Activated CD8-positive, alpha-beta memory T cell treated with anti-CD3 and anti-CD28 coated beads, Interleukin-2, amount 50 U/mL, for 24 hours (primary cell): ENCODE data around the gene MARF1.
"Not testable (repeated sequence)": the region's sequence is repeated elsewhere in the genome, so short reads cannot be mapped to it uniquely, and the experiment has no call there.

Experiments used
- DNase-seq: peaks from one replicate; pipeline ENCODE4 v3.0.0-alpha.2; 2020; ENCODE audit errors: extremely low read depth

Gene MARF1

GRCh38 chr16:15620611-15621195, 22.3 kb downstream of the MARF1 start:
- DNase-seq = no peak

GRCh38 chr16:15618392-15618791, 24.6 kb downstream of the MARF1 start:
- DNase-seq = no peak

- no peak for DNase-seq
Measured at GRCh38 chr16:15617901-15618300, 25.1 kb downstream of the MARF1 start.

DNA sequence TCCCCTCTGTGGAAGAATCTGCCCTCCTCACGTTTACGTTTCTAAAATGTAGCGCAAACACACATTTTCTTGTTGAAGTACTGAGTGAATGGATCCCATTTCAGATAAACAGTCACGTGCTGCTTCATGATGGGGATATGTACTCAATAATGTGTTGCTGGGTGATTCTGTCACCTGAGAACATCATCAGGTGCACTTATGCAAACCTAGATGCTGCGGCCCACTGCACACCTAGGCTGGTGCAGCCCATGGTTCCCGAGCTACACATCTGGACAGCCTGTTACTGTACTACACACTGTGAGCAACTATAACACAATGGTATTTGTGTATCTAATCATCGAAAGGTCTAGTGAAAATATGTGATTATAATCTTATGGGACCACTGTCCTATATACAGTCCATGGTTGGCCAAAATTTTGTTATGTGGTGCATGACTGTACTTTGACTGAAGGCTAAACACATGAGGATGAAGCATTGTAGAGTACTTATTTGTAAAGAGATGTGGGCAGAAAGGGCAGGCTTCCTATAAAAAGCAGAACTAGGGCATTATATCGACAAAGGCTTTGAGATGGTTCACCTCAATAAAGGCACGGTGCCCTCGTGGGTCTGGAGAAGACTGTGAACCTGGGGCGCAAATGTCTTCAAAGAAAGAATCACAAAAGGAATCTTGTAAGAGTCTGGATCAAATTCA, 26.3 kb downstream of the MARF1 start:
- DNase-seq = no peak

DNA sequence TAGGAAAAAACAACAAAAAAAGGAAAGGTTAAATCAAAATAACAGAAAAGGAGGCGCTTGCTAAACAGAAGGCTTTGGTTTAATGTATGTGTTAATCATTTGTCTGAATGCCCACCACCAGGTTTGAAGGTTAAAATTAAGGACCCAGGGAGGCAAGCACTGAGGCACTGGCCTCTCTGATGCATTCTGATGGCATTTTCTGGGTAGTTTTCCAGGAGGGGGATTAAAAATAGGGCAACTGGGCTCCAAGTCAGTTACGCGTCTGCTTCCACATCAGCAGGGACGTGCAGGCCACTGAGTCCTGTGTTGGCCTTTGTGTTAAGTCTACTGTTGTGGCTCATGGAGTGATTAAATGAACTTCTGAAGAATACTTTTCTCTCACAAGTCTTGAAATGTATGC, 26.9 kb downstream of the MARF1 start:
- no peak for DNase-seq

DNA sequence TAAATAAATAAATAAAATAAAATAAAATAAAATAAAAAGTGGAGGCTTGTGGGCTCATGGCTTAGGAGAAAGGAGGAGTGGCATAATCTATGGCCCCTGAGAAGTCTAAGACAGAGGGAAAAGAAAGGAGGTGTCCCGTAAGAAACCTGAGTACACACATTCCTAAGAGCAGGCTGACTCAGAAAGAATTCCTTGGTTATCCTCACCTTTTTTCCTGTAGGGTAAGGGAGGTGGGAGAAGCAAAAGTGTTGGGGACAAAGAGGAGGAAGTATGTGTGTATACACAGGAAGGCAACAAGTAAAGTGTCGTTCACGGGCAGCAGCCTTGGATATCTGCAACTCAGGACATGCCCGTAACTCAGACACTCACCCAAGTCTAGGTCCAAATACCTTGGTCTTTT, 29.3 kb downstream of the MARF1 start:
- DNase-seq = no peak

DNA sequence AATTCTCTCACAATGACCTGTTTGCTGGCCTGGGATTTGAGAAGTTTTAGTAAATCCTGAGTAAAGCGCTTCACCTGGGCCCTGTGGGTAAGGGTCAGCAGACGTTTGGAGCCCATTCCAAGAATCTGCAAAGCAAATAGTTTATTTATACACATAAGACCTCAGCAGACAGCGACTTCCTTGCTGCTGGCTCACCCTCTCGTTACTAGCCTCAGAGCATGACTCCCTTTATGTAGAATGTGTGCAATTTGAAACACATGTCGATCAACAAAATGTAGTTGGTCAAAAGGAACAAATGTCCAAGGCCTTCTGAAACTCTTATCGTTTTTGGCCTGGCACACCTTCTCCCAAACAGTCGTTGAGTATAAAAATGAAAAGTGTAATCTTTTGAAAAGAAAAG, 31.3 kb downstream of the MARF1 start:
- DNase-seq = no peak

DNA sequence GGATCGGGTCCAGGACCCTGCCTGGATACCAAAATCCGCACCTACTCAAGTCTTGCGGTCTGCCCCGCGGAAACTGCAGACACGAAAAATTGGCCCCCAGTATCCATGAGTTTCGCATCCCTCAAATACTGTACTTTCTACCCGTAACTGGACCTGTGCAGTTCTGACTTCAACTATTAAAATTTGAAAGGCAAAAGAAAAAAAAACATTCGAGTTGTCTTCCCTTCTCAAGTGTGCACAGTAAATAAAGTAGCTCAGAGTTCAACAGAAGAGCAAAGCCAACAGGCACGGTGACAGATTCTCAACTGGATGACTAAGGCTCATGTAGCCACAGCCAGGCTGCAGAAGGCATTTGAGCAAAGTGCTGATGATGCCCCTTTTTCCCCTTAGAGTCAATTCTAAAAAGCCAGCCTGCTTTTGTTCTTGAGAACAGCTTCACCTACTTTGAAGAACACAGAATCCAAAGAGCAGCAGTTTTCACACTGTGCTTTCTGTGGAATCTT, 32.5 kb downstream of the MARF1 start:
- no peak for DNase-seq

DNA sequence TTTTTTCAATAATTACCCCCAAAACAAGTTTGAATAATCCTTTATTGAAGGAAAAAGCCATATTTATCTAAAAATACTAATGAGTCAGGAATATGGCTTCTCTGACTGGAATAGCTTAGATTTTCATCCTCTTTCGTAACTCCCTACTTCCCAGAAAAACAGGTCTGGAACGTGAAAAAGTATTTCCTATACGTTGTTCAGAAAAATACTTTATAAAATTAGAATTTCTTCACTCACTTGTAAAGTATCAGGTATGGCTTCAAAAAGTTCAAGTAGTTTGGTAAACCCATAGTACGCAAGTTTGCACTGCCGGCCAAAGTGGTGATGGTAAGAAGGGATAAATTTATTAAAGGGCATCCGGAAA, 33.7 kb downstream of the MARF1 start:
- no peak for DNase-seq

- DNase-seq = no peak
Measured at GRCh38 chr16:15608398-15609285, 34.3 kb downstream of the MARF1 start.

- no peak for DNase-seq
Measured at GRCh38 chr16:15607700-15608396, 35.1 kb downstream of the MARF1 start.

DNA sequence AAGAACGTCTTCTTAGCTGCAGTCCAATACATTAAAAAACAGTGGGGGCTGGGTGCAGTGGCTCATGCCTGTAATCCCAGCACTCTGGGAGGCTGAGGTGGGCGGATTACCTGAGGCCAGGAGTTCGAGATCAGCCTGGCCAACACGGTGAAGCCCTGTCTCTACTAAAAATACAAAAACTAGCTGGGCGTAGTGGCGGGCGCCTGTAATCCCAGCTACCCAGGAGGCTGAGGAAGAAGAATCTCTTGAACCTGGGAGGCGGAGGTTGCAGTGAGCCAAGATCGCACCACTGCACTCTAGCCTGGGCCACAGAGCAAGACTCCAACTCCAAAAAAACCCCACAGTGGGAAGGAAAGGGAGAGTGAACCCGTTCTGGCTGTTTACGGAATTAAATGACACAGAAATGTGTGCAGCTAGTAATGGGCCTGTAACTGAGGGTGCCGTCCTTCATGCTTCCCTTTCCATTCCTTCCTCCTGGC, 35.7 kb downstream of the MARF1 start:
- DNase-seq = not testable (repeated sequence)

DNA sequence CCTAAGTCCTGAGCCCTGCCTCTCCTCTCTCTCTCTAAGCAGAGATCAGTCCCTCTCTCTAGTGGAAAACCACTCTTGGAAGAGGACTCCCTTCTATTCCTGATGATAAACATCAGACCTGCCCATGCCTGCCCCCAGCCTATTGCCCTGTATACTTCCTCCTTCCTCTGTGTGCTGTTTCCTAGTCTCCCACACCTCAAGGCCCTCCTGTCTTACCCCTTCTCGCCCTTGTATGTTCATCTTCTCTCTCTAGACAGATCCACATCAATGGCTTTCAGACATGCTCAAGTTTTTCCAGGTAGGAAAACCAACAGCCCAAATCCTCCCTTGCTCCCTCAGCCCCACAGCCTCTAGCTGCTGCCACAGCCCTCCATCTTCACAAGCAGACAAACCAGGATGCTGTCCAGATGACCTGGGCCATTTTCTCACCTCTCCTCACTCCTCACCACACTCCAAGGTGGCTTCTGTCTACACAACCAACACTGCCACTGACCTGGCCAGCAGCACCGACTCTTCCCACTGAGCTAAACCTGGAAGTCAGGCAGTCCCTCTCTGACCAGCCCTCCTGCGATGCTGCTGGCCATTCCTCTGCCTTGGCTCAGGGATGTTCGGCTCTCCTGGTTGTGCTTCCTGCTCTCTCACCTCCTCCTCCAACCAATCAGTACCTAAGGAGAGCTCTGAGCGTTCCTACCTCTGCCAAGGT, 36.3 kb downstream of the MARF1 start:
- DNase-seq = no peak

DNA sequence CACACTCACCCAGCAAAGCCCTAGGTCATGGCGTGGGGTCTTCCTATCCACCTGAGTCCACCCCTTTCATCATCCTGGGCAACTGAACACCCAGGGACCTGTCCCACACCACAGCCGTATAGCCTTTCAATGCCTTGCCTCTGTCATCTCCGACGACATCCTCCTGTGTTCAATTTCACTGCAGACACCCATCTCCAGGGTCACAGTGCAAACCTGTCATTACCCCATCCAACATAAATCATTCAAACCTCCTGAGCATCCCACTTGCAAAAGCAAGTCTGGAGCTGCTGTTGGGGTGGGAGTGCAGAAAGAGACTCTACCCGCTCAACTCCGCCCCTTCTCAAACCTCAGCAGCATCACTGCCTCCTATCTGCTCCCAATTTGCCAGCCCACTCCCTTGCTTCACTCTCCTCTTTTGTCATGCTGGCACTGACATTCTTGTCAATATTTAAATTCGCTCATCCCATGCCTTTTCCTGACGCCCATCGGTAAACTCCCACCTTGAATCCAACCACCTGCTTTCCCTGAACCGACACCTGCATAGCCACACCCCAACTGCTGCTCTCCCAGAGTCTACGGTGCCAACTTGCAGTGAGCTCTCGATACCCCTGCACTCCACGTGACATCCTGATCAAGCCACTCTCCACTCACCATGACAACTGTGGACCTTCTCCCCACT, 37.0 kb downstream of the MARF1 start:
- DNase-seq = no peak

- no peak for DNase-seq
Measured at GRCh38 chr16:15604460-15605440, 38.2 kb downstream of the MARF1 start.

DNA sequence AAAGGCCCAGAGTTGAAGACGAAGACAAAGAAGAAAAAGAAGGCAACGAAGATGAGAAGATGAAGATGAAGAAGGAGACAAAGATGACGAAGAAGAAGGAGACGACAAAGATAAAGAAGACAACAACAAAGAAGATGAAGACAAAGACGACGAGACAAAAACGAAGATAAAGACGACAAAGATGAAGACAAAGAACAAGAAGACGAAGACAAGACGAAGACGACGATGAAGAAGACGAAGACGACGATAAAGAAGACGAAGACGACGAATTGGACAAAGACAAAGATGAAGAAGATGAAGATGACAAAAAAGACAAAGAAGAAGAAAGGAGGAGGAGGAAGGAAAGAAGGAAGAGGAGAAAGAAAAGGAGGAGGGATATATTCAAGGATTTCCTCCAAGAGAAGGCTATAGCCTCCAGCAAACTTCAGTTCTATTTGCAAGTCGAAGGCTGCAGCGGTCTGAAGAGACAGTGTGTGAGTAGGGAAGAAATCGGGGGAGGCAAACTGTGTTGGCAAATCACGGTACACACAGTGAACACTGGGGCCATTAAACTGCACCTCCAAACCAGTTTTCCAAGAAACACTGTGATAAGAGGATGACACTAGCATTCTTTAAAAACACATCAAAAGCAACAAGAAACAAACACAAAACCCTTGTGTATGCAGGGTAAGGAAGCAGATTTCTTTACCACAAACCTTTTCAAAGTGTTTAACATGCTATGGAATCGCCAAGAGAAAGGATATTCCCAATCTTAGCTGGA, 40.5 kb downstream of the MARF1 start:
- no peak for DNase-seq

DNA sequence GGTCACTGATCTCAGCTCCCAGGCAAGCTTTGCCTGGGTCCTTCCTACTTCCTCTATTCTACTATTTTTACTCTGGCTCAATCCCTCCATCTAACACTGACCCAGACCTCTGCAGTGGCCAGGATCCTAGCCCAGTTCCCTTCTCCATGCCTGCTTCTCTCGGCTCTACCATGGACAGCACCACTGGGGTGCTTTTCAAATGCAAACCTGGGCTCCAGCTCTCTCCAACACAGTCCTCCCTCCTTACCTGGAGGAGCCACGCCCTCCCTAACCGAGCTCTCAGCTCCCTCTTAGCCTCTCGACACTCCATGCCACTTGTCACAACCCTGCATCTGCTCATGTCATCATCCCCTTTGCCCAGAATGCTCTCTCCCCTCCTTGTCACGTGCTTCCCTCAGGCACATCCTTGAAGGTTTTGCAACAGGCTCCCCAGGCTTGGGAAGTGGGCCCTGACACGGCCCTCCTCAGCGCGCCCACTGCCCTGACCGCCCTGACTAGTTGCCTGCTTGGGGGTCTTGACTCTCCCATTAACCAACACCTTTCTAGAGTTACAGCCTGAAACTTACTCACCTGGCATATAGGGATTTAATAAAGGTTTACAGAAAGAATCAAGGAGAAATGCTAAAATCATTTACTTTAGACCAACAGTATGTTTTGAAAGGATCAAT, 41.6 kb downstream of the MARF1 start:
- no peak for DNase-seq
